A673 (cell line): Measurements from ENCODE around the gene ZNG1B.
"Not testable (repeated sequence)": the region's sequence is repeated elsewhere in the genome, so short reads cannot be mapped to it uniquely, and the experiment has no call there.

ENCODE experiments used
- EZH2 ChIP-seq: fragments of 200-600 bp; sonication (generic); IDR thresholded peaks from 2 replicates; pipeline ENCODE4 v1.6.1; 2017; ENCODE audit warnings: borderline replicate concordance, low read depth, mild to moderate bottlenecking, mixed read lengths, antibody characterized with exemption, low read length; ENCODE audit not compliant: poor library complexity, severe bottlenecking
- TF ChIP-seq, protein P1 (sequence below): fragments of 300-800, 200-600 bp; sonication (generic); conservative IDR thresholded peaks from 2 replicates; pipeline ENCODE4 v1.5.1; 2017; ENCODE audit warnings: low read depth, mild to moderate bottlenecking, antibody characterized with exemption, low read length, moderate library complexity, mixed read lengths

DNA sequence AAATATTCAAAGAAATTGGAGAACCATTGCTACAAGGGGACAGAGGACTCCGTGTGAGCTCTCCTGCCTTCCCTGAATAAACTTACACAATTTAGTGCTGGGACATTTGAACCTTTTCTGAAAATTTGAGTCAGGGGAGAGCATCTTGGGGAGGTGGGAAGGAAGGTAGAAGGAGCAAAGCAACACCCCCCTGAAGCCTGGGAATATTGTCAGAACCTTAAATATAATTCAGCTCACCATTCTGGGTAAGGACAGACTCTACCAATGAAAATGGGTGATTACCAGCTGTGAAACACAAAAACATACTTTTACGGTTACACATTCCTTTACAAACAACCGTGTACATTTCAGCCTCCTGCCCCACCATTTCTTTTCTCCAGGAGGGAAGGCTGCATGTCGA, 60.9 kb downstream of the ZNG1B start, which contains the start of gene FOXD4L1:
- TF ChIP-seq, protein P1, sequence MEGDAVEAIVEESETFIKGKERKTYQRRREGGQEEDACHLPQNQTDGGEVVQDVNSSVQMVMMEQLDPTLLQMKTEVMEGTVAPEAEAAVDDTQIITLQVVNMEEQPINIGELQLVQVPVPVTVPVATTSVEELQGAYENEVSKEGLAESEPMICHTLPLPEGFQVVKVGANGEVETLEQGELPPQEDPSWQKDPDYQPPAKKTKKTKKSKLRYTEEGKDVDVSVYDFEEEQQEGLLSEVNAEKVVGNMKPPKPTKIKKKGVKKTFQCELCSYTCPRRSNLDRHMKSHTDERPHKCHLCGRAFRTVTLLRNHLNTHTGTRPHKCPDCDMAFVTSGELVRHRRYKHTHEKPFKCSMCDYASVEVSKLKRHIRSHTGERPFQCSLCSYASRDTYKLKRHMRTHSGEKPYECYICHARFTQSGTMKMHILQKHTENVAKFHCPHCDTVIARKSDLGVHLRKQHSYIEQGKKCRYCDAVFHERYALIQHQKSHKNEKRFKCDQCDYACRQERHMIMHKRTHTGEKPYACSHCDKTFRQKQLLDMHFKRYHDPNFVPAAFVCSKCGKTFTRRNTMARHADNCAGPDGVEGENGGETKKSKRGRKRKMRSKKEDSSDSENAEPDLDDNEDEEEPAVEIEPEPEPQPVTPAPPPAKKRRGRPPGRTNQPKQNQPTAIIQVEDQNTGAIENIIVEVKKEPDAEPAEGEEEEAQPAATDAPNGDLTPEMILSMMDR = not testable (repeated sequence)
- not testable (repeated sequence) for TF ChIP-seq EZH2
